K562 (cell line): Measurements from ENCODE around the gene CARD8. TPM values are rescaled to one million over a fixed set of nuclear protein-coding genes. Genes with fewer than 3 reads are reported as not detected.

Experiments used
- ATAC-seq: fragments of 200-7000 bp; cut with Tn5 transposase; 3 replicates; pipeline ENCODE4 v1.9.1; 2020; ENCODE audit warnings: moderate library complexity
- BruUV-seq: library from RNA; stranded (reverse); fragments of 400-500 nt; replicated peaks from 2 replicates; lab custom pipeline; 2021; lab: Mats Ljungman, UMichigan
- CTCF ChIA-PET: fragments of 300-600 bp; formaldehyde crosslinking; extraction: SDS; loops from one replicate; lab custom pipeline; 2021; ENCODE audit warnings: low intra/inter-chr PET ratio; lab: Yijun Ruan, JAX
- POLR2A ChIA-PET: fragments of 300-600, 350-650 bp; sonication (Branson Sonifier 250); formaldehyde crosslinking; extraction: SDS; loops from one replicate; lab custom pipeline; 2021; ENCODE audit warnings: antibody characterized with exemption, inconsistent platforms; lab: Yijun Ruan, JAX
- DNase-seq, 4 experiments: peaks; one replicate each; pipeline versions ENCODE4 v3.0.0 to v3.0.0-alpha.2; 2011 to 2018; ENCODE audit warnings: low spot score in 3 of 4, mixed read lengths in 3 of 4; ENCODE audit errors: extremely low read depth in 1 of 4
- FAIRE-seq: peaks from 2 replicates; lab custom pipeline; 2011; peaks lifted over from hg19 to GRCh38; lab: Jason Lieb, UNC
- H2AFZ ChIP-seq: 2 replicates; pipeline ENCODE4 v1.6.0; 2011; ENCODE audit warnings: low read depth, low read length, control low read depth, inconsistent platforms
- H3K27ac ChIP-seq: fragments of 200-600 bp; 3 replicates; pipeline ENCODE4 v1.8.0; 2011; ENCODE audit warnings: low read depth, mild to moderate bottlenecking, control low read depth, inconsistent platforms, low read length, moderate library complexity, mixed read lengths; ENCODE audit errors: extremely low read depth
- H3K27me3 ChIP-seq, 2 experiments: fragments of 300-600 bp in 1 of 2; 2 replicates in 1 of 2; 3 replicates in 1 of 2; pipeline versions ENCODE4 v1.6.0 to v1.8.0; 2011; ENCODE audit warnings: inconsistent platforms in 2 of 2, low read length in 2 of 2, mild to moderate bottlenecking in 1 of 2, mixed read lengths in 1 of 2, moderate library complexity in 1 of 2; ENCODE audit not compliant: control insufficient read depth in 2 of 2, insufficient read depth in 2 of 2
- H3K36me3 ChIP-seq: fragments of 300-600 bp; 3 replicates; pipeline ENCODE4 v1.8.0; 2011; ENCODE audit warnings: mild to moderate bottlenecking, low read length, inconsistent platforms; ENCODE audit not compliant: control insufficient read depth, insufficient read depth
- H3K4me1 ChIP-seq, 2 experiments: fragments of 200-600 bp in 1 of 2; replicated peaks in 1 of 2; 2 replicates in 1 of 2; 3 replicates in 1 of 2; pipeline versions ENCODE4 v1.5.1 to v1.8.0; 2011; ENCODE audit warnings: inconsistent platforms in 2 of 2, low read length in 2 of 2, mild to moderate bottlenecking in 1 of 2, mixed read lengths in 1 of 2, moderate library complexity in 1 of 2; ENCODE audit not compliant: control insufficient read depth in 2 of 2, insufficient read depth in 2 of 2
- H3K4me2 ChIP-seq: 2 replicates; pipeline ENCODE4 v1.6.1; 2011; ENCODE audit warnings: low read length, control low read depth, inconsistent platforms, mixed read lengths; ENCODE audit not compliant: insufficient read depth
- H3K4me3 ChIP-seq: fragments of 200-600 bp; sonication (generic), shearing (Covaris generic); 2 replicates; pipeline ENCODE4 v1.5.1; 2016; ENCODE audit warnings: control low read depth, inconsistent platforms
- H3K79me2 ChIP-seq: fragments of 200-600 bp; 3 replicates; pipeline ENCODE4 v1.8.0; 2011; ENCODE audit warnings: low read length, inconsistent platforms; ENCODE audit not compliant: control insufficient read depth, insufficient read depth
- H3K9ac ChIP-seq, 2 experiments: 2 replicates each; pipeline versions ENCODE4 v1.6.0 to v1.6.1; 2011; ENCODE audit warnings: low read depth in 2 of 2, low read length in 2 of 2, control low read depth in 1 of 2, inconsistent platforms in 1 of 2, mild to moderate bottlenecking in 1 of 2, mixed read lengths in 1 of 2; ENCODE audit not compliant: insufficient read depth in 1 of 2
- H3K9me1 ChIP-seq: one replicate; pipeline ENCODE4 v1.6.0; 2011; ENCODE audit warnings: inconsistent platforms, mild to moderate bottlenecking, low read length, moderate library complexity; ENCODE audit not compliant: control insufficient read depth, insufficient read depth
- H3K9me3 ChIP-seq: replicated peaks from 2 replicates; pipeline ENCODE4 v1.5.1; 2011; ENCODE audit warnings: low read depth, low read length, inconsistent platforms; ENCODE audit not compliant: control insufficient read depth, insufficient read depth
- H4K20me1 ChIP-seq: replicated peaks from 2 replicates; pipeline ENCODE4 v1.6.1; 2011; ENCODE audit warnings: low read length, inconsistent platforms, mixed read lengths; ENCODE audit not compliant: control insufficient read depth, insufficient read depth
- CEBPG ChIP-seq, 3 experiments: fragments of 200-800 bp in 1 of 3; sonication (Bioruptor generic) in 1 of 3; sonication (generic) in 1 of 3; formaldehyde crosslinking in 1 of 3; IDR thresholded peaks in 2 of 3; conservative IDR thresholded peaks in 1 of 3; 2 replicates each; pipeline versions ENCODE4 v1.6.1 to v1.8.0; 2016 to 2022; ENCODE audit warnings: missing compliant biosample characterization in 2 of 3, missing genetic modification characterization in 2 of 3, mild to moderate bottlenecking in 1 of 3, missing genetic modification reagents in 1 of 3
- POLR2G ChIP-seq: fragments of 200-400 bp; formaldehyde crosslinking; IDR thresholded peaks from 2 replicates; pipeline ENCODE4 v1.6.1; 2017; ENCODE audit warnings: low read depth, mild to moderate bottlenecking, antibody characterized with exemption, low read length, moderate library complexity
- TEAD2 ChIP-seq: fragments of 450-650 bp; IDR thresholded peaks from 2 replicates; pipeline ENCODE4 v1.6.1; 2016; ENCODE audit warnings: missing genetic modification characterization, control low read depth, missing compliant biosample characterization
- WGBS: fragments of 100-300 bp; shearing (Covaris generic); methylation state at CpG from one replicate; pipeline ENCODE4 v1.1.6; 2016; ENCODE audit warnings: low coverage, mixed read lengths; ENCODE audit not compliant: insufficient coverage; ENCODE audit errors: missing lambda C conversion rate; 5-methylcytosine and 5-hydroxymethylcytosine counted together
- in situ Hi-C: fragments of 300-500 bp; cut with MboI; formaldehyde crosslinking; loops from 4 replicates; pipeline ENCODE4 v1.15.0; 2018; ENCODE audit warnings: inconsistent platforms, mixed read lengths
- intact Hi-C: fragments of 100-400 bp; cut with micrococcal nuclease; formaldehyde crosslinking; loops from 2 replicates; pipeline ENCODE4 v1.14.2; 2022
- polyA plus RNA-seq, 8 experiments: library from polyadenylated mRNA; depleted of rRNA in 4 of 8; stranded (reverse) in 5 of 8; unstranded in 3 of 8; fragments of >200 nt; fragmentation: Nextera tagmentation in 2 of 8; fragmentation: Illumina TruSeq in 1 of 8; extraction: Ambion mirVana in 2 of 8; extraction: Trizol in 1 of 8; gene quantifications; 2 replicates each; pipeline versions ENCODE4 v1.2.1 to v1.2.3, GENCODE V29; 2011 to 2014; ENCODE audit warnings: inconsistent platforms in 1 of 8, missing spikeins in 1 of 8
- total RNA-seq, 7 experiments: library from RNA; depleted of rRNA in 6 of 7; stranded (reverse); fragments of >200 nt in 6 of 7; fragmentation: Illumina TruSeq in 2 of 7; extraction: Trizol in 2 of 7; gene quantifications; 2 replicates each; pipeline versions ENCODE4 v1.2.1 to v1.2.3, GENCODE V29; 2011 to 2021; ENCODE audit warnings: low replicate concordance in 1 of 7
- TF ChIP-seq, protein P1 (sequence below): sonication (generic); formaldehyde crosslinking; IDR thresholded peaks from 2 replicates; pipeline ENCODE4 v1.8.1; 2023; ENCODE audit warnings: mild to moderate bottlenecking, missing genetic modification reagents

CARD8 gene
- total and polyA plus RNA-seq, 9 of the 15 experiments (the other 6 are each of a cell fraction or from before 2014, with no cell fraction given): 11.5 to 26.4 (median 20.8) TPM

DNA sequence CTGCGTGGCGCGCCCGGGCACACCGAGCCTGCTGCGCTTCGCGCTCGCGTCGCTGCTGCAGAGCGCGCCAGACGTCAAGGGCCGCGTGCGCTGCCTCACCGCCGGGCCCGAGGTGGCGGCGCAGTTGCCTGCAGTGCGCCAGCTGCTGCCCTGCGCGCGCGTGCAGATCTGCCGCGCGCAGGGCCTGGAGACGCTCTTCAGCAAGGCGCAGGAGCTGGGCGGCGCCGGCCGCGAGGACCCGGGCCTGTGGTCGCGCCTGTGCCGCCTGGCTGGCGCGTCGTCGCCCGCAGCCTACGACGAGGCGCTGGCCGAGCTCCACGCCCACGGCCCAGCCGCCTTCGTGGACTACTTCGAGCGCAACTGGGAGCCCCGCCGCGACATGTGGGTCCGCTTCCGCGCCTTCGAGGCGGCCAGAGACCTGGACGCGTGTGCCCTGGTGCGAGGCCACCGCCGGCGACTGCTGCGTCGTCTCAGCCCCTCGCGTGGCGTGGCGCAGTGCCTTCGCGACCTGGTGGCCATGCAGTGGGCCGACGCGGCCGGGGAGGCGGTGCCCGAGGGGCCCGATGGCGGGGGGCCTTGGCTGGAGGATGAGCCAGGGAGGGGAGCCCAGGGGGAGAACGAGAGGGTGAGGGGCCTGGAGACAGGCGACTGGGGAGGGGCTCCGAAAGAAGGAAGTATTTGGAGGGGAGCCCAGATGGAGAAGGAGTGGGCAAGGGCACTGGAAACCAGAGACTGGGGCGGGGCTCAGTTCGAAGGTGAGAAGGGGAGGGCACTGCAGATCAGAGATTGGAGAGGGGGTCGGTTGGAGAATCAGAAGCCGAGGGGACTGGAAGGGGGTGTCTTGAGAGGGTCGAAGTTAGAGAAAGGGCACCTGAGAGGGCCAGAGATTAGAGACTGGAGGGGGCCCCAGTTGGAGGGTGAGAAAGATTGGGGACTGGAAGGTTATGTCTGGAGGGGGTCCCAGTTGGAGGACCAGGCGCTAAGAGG, 60.6 kb downstream of the CARD8 start:
- TF ChIP-seq CEBPG (CRISPR knock-in tag; IDR thresholded peaks at IDR 0.05) (no peak), CEBPG (tag; conservative IDR thresholded peaks at IDR 0.05 in 1 of 2, IDR thresholded peaks at IDR 0.05 in 1 of 2) (no peak), POLR2G (peak; percentile 49; the same call in 1 of the 2 replicates), TEAD2 (no peak)
- TF ChIP-seq, protein P1, sequence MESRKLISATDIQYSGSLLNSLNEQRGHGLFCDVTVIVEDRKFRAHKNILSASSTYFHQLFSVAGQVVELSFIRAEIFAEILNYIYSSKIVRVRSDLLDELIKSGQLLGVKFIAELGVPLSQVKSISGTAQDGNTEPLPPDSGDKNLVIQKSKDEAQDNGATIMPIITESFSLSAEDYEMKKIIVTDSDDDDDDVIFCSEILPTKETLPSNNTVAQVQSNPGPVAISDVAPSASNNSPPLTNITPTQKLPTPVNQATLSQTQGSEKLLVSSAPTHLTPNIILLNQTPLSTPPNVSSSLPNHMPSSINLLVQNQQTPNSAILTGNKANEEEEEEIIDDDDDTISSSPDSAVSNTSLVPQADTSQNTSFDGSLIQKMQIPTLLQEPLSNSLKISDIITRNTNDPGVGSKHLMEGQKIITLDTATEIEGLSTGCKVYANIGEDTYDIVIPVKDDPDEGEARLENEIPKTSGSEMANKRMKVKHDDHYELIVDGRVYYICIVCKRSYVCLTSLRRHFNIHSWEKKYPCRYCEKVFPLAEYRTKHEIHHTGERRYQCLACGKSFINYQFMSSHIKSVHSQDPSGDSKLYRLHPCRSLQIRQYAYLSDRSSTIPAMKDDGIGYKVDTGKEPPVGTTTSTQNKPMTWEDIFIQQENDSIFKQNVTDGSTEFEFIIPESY (CRISPR knock-in tag): peak; percentile 42; the same call in 1 of the 2 replicates
- no TSS peak for BruUV-seq
- in situ Hi-C loops: no loop called here
- intact Hi-C loops: loop anchor here (5.0 kb wide), 1 partner anchor 88 kb away; no protein-coding TSS in a partner anchor
- no peaks in the 10 kb centered on the region for H4K20me1 ChIP-seq
- ChIA-PET POLR2A (interaction anchor here (0.9 to 1.4 kb wide), 2 partner anchors 9 to 21 kb away, joined by 3 read pairs; no protein-coding TSS in a partner anchor), CTCF (no interaction called here)
- no peak for FAIRE-seq
- H3K9ac ChIP-seq: no peak overlapping the region
- DNase-seq: no peak
- WGBS: 88% methylated on average over 56 of the region's 95 CpGs
- H3K9me3 ChIP-seq: no peaks in the 10 kb centered on the region
- no peaks in the 10 kb centered on the region for H3K79me2 ChIP-seq
- no peaks in the 10 kb centered on the region for H3K27me3 ChIP-seq
- no peak overlapping the region for H3K4me2 ChIP-seq
- ATAC-seq: no peak
- H3K36me3 ChIP-seq: no peaks in the 10 kb centered on the region
- H3K4me3 ChIP-seq: no peak overlapping the region
- no peak overlapping the region for H2AFZ ChIP-seq
- H3K4me1 ChIP-seq: peaks cover 5 to 24% of the 10 kb centered on the region in 2 experiments; a peak in 3 of 5 replicates
- no peaks in the 10 kb centered on the region for H3K9me1 ChIP-seq
- H3K27ac ChIP-seq: no peak overlapping the region
